Measurements from ENCODE around the gene WDR5.

GRCh38 chr9:134177186-134177585 is 41.3 kb downstream of the WDR5 start:
- no peak for TF ChIP-seq EZH2phosphoT487 (IDR thresholded peaks at IDR 0.05; ENCODE audit: low read length)
- TF ChIP-seq, protein P1, sequence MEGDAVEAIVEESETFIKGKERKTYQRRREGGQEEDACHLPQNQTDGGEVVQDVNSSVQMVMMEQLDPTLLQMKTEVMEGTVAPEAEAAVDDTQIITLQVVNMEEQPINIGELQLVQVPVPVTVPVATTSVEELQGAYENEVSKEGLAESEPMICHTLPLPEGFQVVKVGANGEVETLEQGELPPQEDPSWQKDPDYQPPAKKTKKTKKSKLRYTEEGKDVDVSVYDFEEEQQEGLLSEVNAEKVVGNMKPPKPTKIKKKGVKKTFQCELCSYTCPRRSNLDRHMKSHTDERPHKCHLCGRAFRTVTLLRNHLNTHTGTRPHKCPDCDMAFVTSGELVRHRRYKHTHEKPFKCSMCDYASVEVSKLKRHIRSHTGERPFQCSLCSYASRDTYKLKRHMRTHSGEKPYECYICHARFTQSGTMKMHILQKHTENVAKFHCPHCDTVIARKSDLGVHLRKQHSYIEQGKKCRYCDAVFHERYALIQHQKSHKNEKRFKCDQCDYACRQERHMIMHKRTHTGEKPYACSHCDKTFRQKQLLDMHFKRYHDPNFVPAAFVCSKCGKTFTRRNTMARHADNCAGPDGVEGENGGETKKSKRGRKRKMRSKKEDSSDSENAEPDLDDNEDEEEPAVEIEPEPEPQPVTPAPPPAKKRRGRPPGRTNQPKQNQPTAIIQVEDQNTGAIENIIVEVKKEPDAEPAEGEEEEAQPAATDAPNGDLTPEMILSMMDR (IDR thresholded peaks at IDR 0.05; ENCODE audit: low read length), result no peak
- TF ChIP-seq EZH2 (optimal IDR thresholded peaks at IDR 0.05; ENCODE audit: low read depth, low read length), result no peak
